HepG2 (cell line): ENCODE measurements around the gene GJC1. TPM values are rescaled to one million over a fixed set of nuclear protein-coding genes. Genes with fewer than 3 reads are reported as not detected.

ENCODE experiments used
- ATAC-seq: fragments of 200-7000 bp; cut with Tn5 transposase; 3 replicates; pipeline ENCODE4 v1.9.1; 2020; ENCODE audit warnings: mild to moderate bottlenecking, moderate library complexity
- BruUV-seq: library from RNA; stranded (reverse); fragments of 400-500 nt; replicated peaks from 2 replicates; lab custom pipeline; 2021; lab: Mats Ljungman, UMichigan
- CTCF ChIA-PET: fragments of 300-600 bp; formaldehyde crosslinking; extraction: SDS; loops from one replicate; lab custom pipeline; 2021; ENCODE audit warnings: low total read pairs, inconsistent platforms, low intra/inter-chr PET ratio; lab: Yijun Ruan, JAX
- POLR2A ChIA-PET: fragments of 350-600 bp; sonication (Branson Sonifier 250); formaldehyde crosslinking; loops from one replicate; lab custom pipeline; 2020; ENCODE audit warnings: antibody characterized with exemption, inconsistent platforms; lab: Yijun Ruan, JAX
- DNase-seq: peaks from one replicate; pipeline ENCODE4 v3.0.0-alpha.2; 2015; ENCODE audit warnings: low spot score
- FAIRE-seq: peaks from 3 replicates; lab custom pipeline; 2011; peaks lifted over from hg19 to GRCh38; lab: Jason Lieb, UNC
- H2AFZ ChIP-seq: one replicate; pipeline ENCODE4 v1.6.1; 2011; ENCODE audit warnings: low read length, inconsistent platforms
- H3K27ac ChIP-seq: fragments of 300-600 bp; 3 replicates; pipeline ENCODE4 v1.8.0; 2011; ENCODE audit warnings: mixed run types, mild to moderate bottlenecking, mixed read lengths, low read length, inconsistent platforms; ENCODE audit not compliant: insufficient read depth; ENCODE audit errors: extremely low read length
- H3K27me3 ChIP-seq, 2 experiments: fragments of 200-600 bp in 1 of 2; 2 replicates in 1 of 2; 3 replicates in 1 of 2; pipeline versions ENCODE4 v1.6.0 to v1.8.0; 2011; ENCODE audit warnings: low read length in 2 of 2, mild to moderate bottlenecking in 2 of 2, moderate library complexity in 2 of 2, inconsistent platforms in 1 of 2; ENCODE audit not compliant: insufficient read depth in 2 of 2, control insufficient read depth in 1 of 2
- H3K36me3 ChIP-seq, 2 experiments: fragments of 200-600 bp in 1 of 2; replicated peaks in 1 of 2; 2 replicates in 1 of 2; 3 replicates in 1 of 2; pipeline versions ENCODE4 v1.5.1 to v1.8.0; 2011; ENCODE audit warnings: low read length in 2 of 2, inconsistent platforms in 1 of 2; ENCODE audit not compliant: insufficient read depth in 2 of 2, control insufficient read depth in 1 of 2
- H3K4me1 ChIP-seq: 2 replicates; pipeline ENCODE4 v1.5.1; 2012; ENCODE audit warnings: low read length, inconsistent platforms; ENCODE audit not compliant: insufficient read depth
- H3K4me2 ChIP-seq: 2 replicates; pipeline ENCODE4 v1.6.0; 2011; ENCODE audit warnings: low read depth, low read length, inconsistent platforms
- H3K4me3 ChIP-seq, 3 experiments: fragments of 200-600 bp in 1 of 3; sonication (generic), shearing (Covaris generic) in 1 of 3; replicated peaks in 1 of 3; 2 replicates each; pipeline ENCODE4 v1.5.1; 2011 to 2016; ENCODE audit warnings: low read length in 3 of 3, inconsistent platforms in 2 of 3, low read depth in 2 of 3, mild to moderate bottlenecking in 2 of 3, control low read depth in 1 of 3, mixed read lengths in 1 of 3; ENCODE audit not compliant: insufficient read depth in 1 of 3
- H3K79me2 ChIP-seq: one replicate; pipeline ENCODE4 v1.6.1; 2011; ENCODE audit warnings: low read length, inconsistent platforms; ENCODE audit not compliant: insufficient read depth
- H3K9ac ChIP-seq: 2 replicates; pipeline ENCODE4 v1.6.0; 2011; ENCODE audit warnings: mild to moderate bottlenecking, low read depth, low read length, inconsistent platforms; ENCODE audit not compliant: insufficient read depth
- H3K9me3 ChIP-seq: 2 replicates; pipeline ENCODE4 v1.5.1; 2012; ENCODE audit warnings: mild to moderate bottlenecking, low read length
- H4K20me1 ChIP-seq: 2 replicates; pipeline ENCODE4 v1.6.0; 2011; ENCODE audit warnings: inconsistent platforms, mild to moderate bottlenecking, low read length, moderate library complexity; ENCODE audit not compliant: insufficient read depth
- CHD4 ChIP-seq: fragments of 200-600 bp; sonication (generic); IDR thresholded peaks from 2 replicates; pipeline ENCODE4 v1.7.0; 2017; ENCODE audit warnings: mild to moderate bottlenecking, low read length, borderline replicate concordance
- HIC2 ChIP-seq: sonication (generic); formaldehyde crosslinking; IDR thresholded peaks from 2 replicates; pipeline ENCODE4 v1.9.0; 2022; ENCODE audit warnings: low read depth, missing genetic modification reagents
- JUNB ChIP-seq: sonication (generic); formaldehyde crosslinking; IDR thresholded peaks from 2 replicates; pipeline ENCODE4 v1.8.0; 2022; ENCODE audit warnings: missing genetic modification reagents, mild to moderate bottlenecking, borderline replicate concordance
- MXD1 ChIP-seq: sonication (generic); formaldehyde crosslinking; IDR thresholded peaks from 2 replicates; pipeline ENCODE4 v1.4.0; 2020; ENCODE audit warnings: mild to moderate bottlenecking, missing genetic modification reagents
- NFE2 ChIP-seq: sonication (generic); formaldehyde crosslinking; IDR thresholded peaks from 2 replicates; pipeline ENCODE4 v1.4.0; 2020; ENCODE audit warnings: missing genetic modification reagents
- PHF8 ChIP-seq: sonication (generic); formaldehyde crosslinking; IDR thresholded peaks from 2 replicates; pipeline ENCODE4 v1.5.0; 2020; ENCODE audit warnings: missing genetic modification reagents
- SALL1 ChIP-seq: sonication (generic); formaldehyde crosslinking; IDR thresholded peaks from 2 replicates; pipeline ENCODE4 v1.8.0; 2022; ENCODE audit warnings: mild to moderate bottlenecking, missing genetic modification reagents
- SATB2 ChIP-seq: sonication (generic); formaldehyde crosslinking; IDR thresholded peaks from 2 replicates; pipeline ENCODE4 v1.5.0; 2020; ENCODE audit warnings: missing genetic modification reagents
- SSRP1 ChIP-seq: IDR thresholded peaks from 2 replicates; pipeline ENCODE4 v1.6.1; 2016; ENCODE audit warnings: control low read depth
- ZKSCAN8 ChIP-seq: IDR thresholded peaks from 2 replicates; pipeline ENCODE4 v1.6.1; 2016; ENCODE audit warnings: borderline replicate concordance, missing genetic modification reagents, missing compliant biosample characterization
- ZNF101 ChIP-seq: sonication (generic); formaldehyde crosslinking; IDR thresholded peaks from 2 replicates; pipeline ENCODE4 v1.4.0; 2020; ENCODE audit warnings: mild to moderate bottlenecking, low read depth, missing genetic modification reagents, borderline replicate concordance
- ZNF567 ChIP-seq: sonication (generic); formaldehyde crosslinking; IDR thresholded peaks from 2 replicates; pipeline ENCODE4 v1.8.1; 2023; ENCODE audit warnings: mild to moderate bottlenecking, missing genetic modification reagents, borderline replicate concordance
- ZNF615 ChIP-seq: sonication (generic); formaldehyde crosslinking; IDR thresholded peaks from 2 replicates; pipeline ENCODE4 v1.5.0; 2020; ENCODE audit warnings: mild to moderate bottlenecking, missing genetic modification reagents, borderline replicate concordance
- ZNF883 ChIP-seq: sonication (generic); formaldehyde crosslinking; IDR thresholded peaks from 2 replicates; pipeline ENCODE4 v1.5.1; 2020; ENCODE audit warnings: mild to moderate bottlenecking, missing genetic modification reagents; ENCODE audit errors: not compliant biosample characterization
- WGBS: methylation state at CpG from one replicate; pipeline ENCODE4 v1.1.6; 2017; ENCODE audit warnings: low lambda C conversion rate; 5-methylcytosine and 5-hydroxymethylcytosine counted together
- in situ Hi-C: cut with HindIII; loops from 2 replicates; pipeline ENCODE4 v1.10.0; 2017; ENCODE audit warnings: low pct_unique_long_range_greater_than_20kb; ENCODE audit not compliant: extremely low pct_ligation_motif_present
- intact Hi-C: fragments of 100-400 bp; cut with micrococcal nuclease; formaldehyde crosslinking; loops from one replicate; pipeline ENCODE4 v1.10.0; 2022; ENCODE audit not compliant: unreplicated experiment
- polyA plus RNA-seq, 8 experiments: library from polyadenylated mRNA; depleted of rRNA in 3 of 8; stranded (reverse) in 7 of 8; unstranded in 1 of 8; fragments of >200 nt; fragmentation: Illumina TruSeq in 4 of 8; extraction: Trizol in 4 of 8; gene quantifications; 2 replicates each; pipeline versions ENCODE4 v1.2.1 to v1.2.3, GENCODE V29; 2011 to 2016; ENCODE audit warnings: low read depth in 4 of 8, missing spikeins in 1 of 8, mixed read lengths in 1 of 8; ENCODE audit not compliant: insufficient read depth in 1 of 8
- total RNA-seq, 5 experiments: library from RNA; depleted of rRNA; stranded (reverse); fragments of >200 nt; fragmentation: Illumina TruSeq; extraction: Trizol; gene quantifications; 2 replicates each; pipeline ENCODE4 v1.2.3, GENCODE V29; 2016; ENCODE audit warnings: low read depth in 1 of 5
- TF ChIP-seq, protein P1 (sequence below): sonication (generic); formaldehyde crosslinking; IDR thresholded peaks from 2 replicates; pipeline ENCODE4 v1.8.1; 2023; ENCODE audit warnings: mild to moderate bottlenecking, missing genetic modification reagents, borderline replicate concordance
- TF ChIP-seq, protein P2 (sequence below): sonication (generic); formaldehyde crosslinking; IDR thresholded peaks from 2 replicates; pipeline ENCODE4 v1.4.0; 2020; ENCODE audit warnings: mild to moderate bottlenecking, missing genetic modification reagents

Gene GJC1
- total and polyA plus RNA-seq, 2 of the 13 experiments (the other 11 are each of a cell fraction or from before 2014, with no cell fraction given) = 1.7 TPM

DNA sequence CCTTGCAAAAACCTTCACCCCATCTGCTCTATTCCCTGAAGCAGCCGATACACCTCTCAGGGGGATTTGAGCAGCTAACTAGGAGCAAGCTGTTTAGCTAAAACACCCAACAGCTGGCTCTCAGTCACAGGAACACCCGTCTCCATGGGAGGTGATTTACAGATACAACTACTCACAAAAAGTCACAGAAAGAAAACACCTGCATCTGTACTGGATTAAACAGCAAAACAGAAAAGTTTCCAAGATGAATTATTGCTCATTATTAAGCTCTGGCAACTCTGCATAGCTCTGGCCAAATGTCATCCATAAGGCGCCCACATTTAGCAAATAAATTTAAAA, 22.3 kb downstream of the GJC1 start:
- ChIA-PET CTCF (no interaction called here), POLR2A (no interaction called here)
- FAIRE-seq (no peak), DNase-seq (no peak), ATAC-seq (no peak)
- no peak overlapping the region for H3K9ac ChIP-seq
- TF ChIP-seq, protein P1, sequence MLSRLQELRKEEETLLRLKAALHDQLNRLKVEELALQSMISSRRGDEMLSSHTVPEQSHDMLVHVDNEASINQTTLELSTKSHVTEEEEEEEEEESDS (CRISPR knock-in tag) = no peak
- no peak for TF ChIP-seq SSRP1 (CRISPR knock-in tag)
- no peak for TF ChIP-seq ZNF615 (CRISPR knock-in tag)
- no peak for TF ChIP-seq MXD1 (CRISPR knock-in tag)
- no peak for TF ChIP-seq SALL1 (CRISPR knock-in tag)
- no peak for TF ChIP-seq ZNF883 (CRISPR knock-in tag)
- TF ChIP-seq, protein P2, sequence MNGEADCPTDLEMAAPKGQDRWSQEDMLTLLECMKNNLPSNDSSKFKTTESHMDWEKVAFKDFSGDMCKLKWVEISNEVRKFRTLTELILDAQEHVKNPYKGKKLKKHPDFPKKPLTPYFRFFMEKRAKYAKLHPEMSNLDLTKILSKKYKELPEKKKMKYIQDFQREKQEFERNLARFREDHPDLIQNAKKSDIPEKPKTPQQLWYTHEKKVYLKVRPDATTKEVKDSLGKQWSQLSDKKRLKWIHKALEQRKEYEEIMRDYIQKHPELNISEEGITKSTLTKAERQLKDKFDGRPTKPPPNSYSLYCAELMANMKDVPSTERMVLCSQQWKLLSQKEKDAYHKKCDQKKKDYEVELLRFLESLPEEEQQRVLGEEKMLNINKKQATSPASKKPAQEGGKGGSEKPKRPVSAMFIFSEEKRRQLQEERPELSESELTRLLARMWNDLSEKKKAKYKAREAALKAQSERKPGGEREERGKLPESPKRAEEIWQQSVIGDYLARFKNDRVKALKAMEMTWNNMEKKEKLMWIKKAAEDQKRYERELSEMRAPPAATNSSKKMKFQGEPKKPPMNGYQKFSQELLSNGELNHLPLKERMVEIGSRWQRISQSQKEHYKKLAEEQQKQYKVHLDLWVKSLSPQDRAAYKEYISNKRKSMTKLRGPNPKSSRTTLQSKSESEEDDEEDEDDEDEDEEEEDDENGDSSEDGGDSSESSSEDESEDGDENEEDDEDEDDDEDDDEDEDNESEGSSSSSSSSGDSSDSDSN (CRISPR knock-in tag) = no peak
- TF ChIP-seq CHD4 = no peak
- TF ChIP-seq NFE2 (CRISPR knock-in tag) = no peak
- TF ChIP-seq SATB2 (CRISPR knock-in tag) = no peak
- TF ChIP-seq ZNF567 (CRISPR knock-in tag) = no peak
- TF ChIP-seq ZNF101 = no peak
- TF ChIP-seq ZKSCAN8 = no peak
- no peak for TF ChIP-seq JUNB
- TF ChIP-seq PHF8 (CRISPR knock-in tag) = no peak
- TF ChIP-seq HIC2 = no peak
- intact Hi-C loops (no loop called here), in situ Hi-C loops (no loop called here)
- H3K4me2 ChIP-seq = no peak overlapping the region
- WGBS = 65% methylated on average over 3 of the region's 3 CpGs
- H3K4me1 ChIP-seq = no peaks in the 10 kb centered on the region
- no peak overlapping the region for H3K4me3 ChIP-seq
- H3K79me2 ChIP-seq = no peaks in the 10 kb centered on the region
- no peak overlapping the region for H3K27ac ChIP-seq
- no peaks in the 10 kb centered on the region for H3K9me3 ChIP-seq
- BruUV-seq = no TSS peak
- no peak overlapping the region for H2AFZ ChIP-seq
- H3K36me3 ChIP-seq = peaks cover 0 to 1% of the 10 kb centered on the region in 2 experiments; a peak in 3 of 5 replicates
- no peaks in the 10 kb centered on the region for H4K20me1 ChIP-seq
- 0 out of 5 replicates have a peak, but pooled peaks cover 0 to under 1% of the 10 kb centered on the region in 2 experiments for H3K27me3 ChIP-seq
